Hair follicular keratinocyte (primary cell): Measurements from ENCODE around the gene FOLR3. TPM values are rescaled to one million over a fixed set of nuclear protein-coding genes. Genes with fewer than 3 reads are reported as not detected.

ENCODE experiments used
- total RNA-seq: library from RNA; depleted of rRNA; stranded (reverse); fragments of >200 nt; gene quantifications from 2 replicates; pipeline ENCODE4 v1.2.3, GENCODE V29; 2015

The FOLR3 gene
- total RNA-seq, result 11.0 and 19.8 TPM in 2 replicates

GRCh38 chr11:72135473-72135872 is at the start of gene FOLR3:
Gene FOLR3 (plus strand): TSS chr11:72135725. CDS start chr11:72135953, 228 bp downstream.

GRCh38 chr11:72102946-72103753 is 32.4 kb upstream of the FOLR3 start, which contains the start of gene LAMTOR1:
Gene LAMTOR1 (minus strand): TSS chr11:72103297. CDS start chr11:72103224, 73 bp downstream.

GRCh38 chr11:72105888-72106287 is 29.6 kb upstream of the FOLR3 start, which contains the start of gene TOMT:
Gene TOMT (plus strand): TSS chr11:72105924. CDS start chr11:72105952, 28 bp downstream.

GRCh38 chr11:72112143-72112977 is 23.2 kb upstream of the FOLR3 start, which contains the start of gene ANAPC15:
Gene ANAPC15 (minus strand): TSS chr11:72112695. CDS start chr11:72111276, 1,419 bp downstream.

Other genes starting within 250 kb of the FOLR3 start
- 7.0 and 10.1 TPM in 2 replicates for gene XNDC1N, start 207.1 kb upstream of the FOLR3 start, total RNA-seq
- 14.4 and 23.4 TPM in 2 replicates for gene RNF121, start 206.7 kb upstream of the FOLR3 start, total RNA-seq
- 0.95 and 1.2 TPM in 2 replicates for gene IL18BP, start 136.8 kb upstream of the FOLR3 start, total RNA-seq
- 105 and 106 TPM in 2 replicates for gene NUMA1, start 55.2 kb upstream of the FOLR3 start, total RNA-seq
- 5.2 and 8.0 TPM in 2 replicates for gene LRRC51, start 54.9 kb upstream of the FOLR3 start, total RNA-seq
- gene LAMTOR1, start 32.4 kb upstream of the FOLR3 start, total RNA-seq, result 164 and 204 TPM in 2 replicates
- gene TOMT, start 29.8 kb upstream of the FOLR3 start, total RNA-seq, result not detected in 2 replicates
- 43.7 and 71.2 TPM in 2 replicates for gene ANAPC15, start 23.0 kb upstream of the FOLR3 start, total RNA-seq
- not detected in 2 replicates for gene FOLR1, start 56.4 kb downstream of the FOLR3 start, total RNA-seq
- not detected in 2 replicates for gene FOLR2, start 81.1 kb downstream of the FOLR3 start, total RNA-seq
- 31.4 and 33.3 TPM in 2 replicates for gene INPPL1, start 89.0 kb downstream of the FOLR3 start, total RNA-seq
- not detected in 2 replicates for gene PHOX2A, start 108.5 kb downstream of the FOLR3 start, total RNA-seq